ENCODE data around the gene TRPM6.
A peak's percentile ranks its signal among the peaks of the same experiment; 100 is the strongest.

The TRPM6 gene

GRCh38 chr9:74772121-74772520 lies 115.6 kb downstream of the TRPM6 start:
- no peak for DNase-seq (ENCODE audit: low read depth in 2 of 2)

- DNase-seq (ENCODE audit: low read depth in 2 of 2), result no peak
Measured at GRCh38 chr9:74771672-74772071, 116.0 kb downstream of the TRPM6 start.

DNA sequence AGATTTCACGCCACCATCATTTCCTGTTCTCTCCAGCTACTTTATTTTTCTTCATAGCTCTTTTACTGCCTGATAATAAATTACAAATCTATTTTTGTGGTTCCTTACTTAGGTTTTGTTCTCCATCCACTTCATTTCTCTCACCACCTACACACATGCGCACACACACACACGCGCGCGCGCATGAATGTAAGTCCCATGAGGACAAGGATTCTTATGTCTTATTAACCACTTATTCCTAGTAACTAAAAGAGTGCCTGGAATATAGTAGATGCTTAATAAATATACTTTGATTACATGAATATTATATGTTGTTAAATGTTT lies 116.5 kb downstream of the TRPM6 start:
- no peak for DNase-seq (ENCODE audit: low read depth in 2 of 2)

GRCh38 chr9:74770508-74771261 lies 117.0 kb downstream of the TRPM6 start:
- DNase-seq (ENCODE audit: low read depth in 2 of 2), result peak; percentile 19 to 28

DNA sequence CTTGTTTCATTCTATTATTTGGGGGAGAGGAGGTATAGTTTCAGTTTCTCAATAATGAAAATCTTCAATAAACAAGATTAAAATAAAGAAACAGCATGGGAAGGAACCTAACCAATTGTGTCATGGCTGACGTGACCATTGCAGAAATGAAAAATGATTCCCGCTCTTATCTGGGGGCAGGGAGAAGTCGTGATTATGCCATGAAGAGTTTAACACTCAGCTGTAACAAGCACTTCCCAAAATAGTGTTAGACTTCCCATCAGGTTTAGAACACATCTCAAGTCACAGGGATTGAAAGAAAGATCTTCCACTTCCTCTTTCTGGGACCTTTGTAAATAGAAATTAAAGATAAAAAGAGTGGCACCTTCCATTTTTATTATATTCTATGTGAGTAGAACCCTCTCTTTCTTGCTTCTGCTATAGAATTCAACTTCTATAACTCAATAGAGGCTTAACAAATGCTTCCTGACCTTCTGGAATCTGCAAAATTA lies 122.2 kb downstream of the TRPM6 start:
- DNase-seq (ENCODE audit: low read depth in 2 of 2), result no peak

- no peak for DNase-seq (ENCODE audit: low read depth in 2 of 2)
Measured at GRCh38 chr9:74762950-74763349, 124.8 kb downstream of the TRPM6 start.

DNA sequence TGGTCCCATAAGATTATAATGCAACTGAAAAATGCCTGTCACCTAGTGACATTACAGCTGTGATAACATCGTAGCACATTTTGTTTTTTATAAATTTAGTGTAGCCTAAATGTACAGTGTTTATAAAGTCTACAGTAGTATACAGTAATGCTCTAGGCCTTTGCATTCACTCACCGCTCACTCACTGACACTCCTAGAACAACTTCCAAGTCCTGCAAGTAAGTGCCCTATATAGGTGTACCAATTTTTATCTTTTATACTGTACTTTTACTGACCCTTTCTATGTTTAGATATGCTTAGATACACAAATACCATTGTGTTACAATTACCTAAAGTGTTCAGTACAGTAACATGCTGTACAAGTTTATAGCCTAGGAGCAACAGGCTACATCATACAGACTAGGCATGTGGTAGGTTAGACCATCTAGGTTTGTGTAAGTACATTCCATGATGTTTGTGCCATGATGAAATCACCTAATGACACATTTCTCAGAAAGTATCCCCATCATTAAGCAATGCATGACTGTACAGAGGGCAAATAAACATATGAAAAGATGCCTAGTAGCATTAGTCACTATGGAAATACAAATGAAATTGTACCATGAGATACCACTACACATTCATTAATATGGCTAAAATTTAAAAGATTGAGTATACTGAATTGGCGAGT lies 127.6 kb downstream of the TRPM6 start:
- no peak for DNase-seq (ENCODE audit: low read depth in 2 of 2)

DNA sequence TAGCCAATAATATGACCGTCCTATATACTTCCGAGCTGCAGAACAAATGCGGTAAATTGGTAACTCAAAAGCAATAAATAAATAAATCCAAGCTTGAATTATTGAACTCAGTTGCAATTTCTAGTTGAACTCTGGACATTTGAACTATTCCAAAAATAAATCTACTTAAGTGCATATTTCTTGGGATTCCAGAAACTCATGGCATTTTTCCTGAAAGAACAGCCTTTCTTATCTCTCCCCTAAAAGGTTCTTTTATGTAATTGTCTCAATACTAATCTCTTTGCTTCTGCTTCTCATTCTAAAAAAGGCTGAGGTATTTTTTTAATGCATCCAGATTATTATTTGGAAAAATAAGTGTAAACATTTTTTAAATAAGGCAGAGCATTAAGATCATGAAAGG lies 131.7 kb downstream of the TRPM6 start:
- no peak for DNase-seq (ENCODE audit: low read depth in 2 of 2)

GRCh38 chr9:74755355-74755754 lies 132.4 kb downstream of the TRPM6 start:
- DNase-seq (ENCODE audit: low read depth in 2 of 2), result no peak

GRCh38 chr9:74753650-74754049 lies 134.1 kb downstream of the TRPM6 start:
- DNase-seq (ENCODE audit: low read depth in 2 of 2), result no peak

DNA sequence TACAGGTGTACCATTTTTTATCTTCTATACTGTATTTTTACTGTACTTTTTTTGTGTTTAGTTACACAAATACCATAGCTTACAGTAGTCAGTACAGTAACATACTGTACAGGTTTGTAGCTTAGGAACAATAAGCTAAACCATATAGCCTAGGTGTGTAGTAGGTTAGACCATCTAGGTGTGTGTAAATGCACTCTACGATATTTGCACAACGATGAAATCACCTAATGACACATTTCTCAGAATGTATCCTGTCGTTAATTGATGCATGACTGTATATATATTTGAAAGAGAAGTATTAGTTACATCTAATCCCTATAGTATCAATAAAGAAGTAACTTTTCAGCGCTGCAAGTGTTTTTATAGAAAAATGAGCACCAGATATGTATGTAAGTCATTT lies 138.8 kb downstream of the TRPM6 start:
- DNase-seq (ENCODE audit: low read depth in 2 of 2), result no peak

DNA sequence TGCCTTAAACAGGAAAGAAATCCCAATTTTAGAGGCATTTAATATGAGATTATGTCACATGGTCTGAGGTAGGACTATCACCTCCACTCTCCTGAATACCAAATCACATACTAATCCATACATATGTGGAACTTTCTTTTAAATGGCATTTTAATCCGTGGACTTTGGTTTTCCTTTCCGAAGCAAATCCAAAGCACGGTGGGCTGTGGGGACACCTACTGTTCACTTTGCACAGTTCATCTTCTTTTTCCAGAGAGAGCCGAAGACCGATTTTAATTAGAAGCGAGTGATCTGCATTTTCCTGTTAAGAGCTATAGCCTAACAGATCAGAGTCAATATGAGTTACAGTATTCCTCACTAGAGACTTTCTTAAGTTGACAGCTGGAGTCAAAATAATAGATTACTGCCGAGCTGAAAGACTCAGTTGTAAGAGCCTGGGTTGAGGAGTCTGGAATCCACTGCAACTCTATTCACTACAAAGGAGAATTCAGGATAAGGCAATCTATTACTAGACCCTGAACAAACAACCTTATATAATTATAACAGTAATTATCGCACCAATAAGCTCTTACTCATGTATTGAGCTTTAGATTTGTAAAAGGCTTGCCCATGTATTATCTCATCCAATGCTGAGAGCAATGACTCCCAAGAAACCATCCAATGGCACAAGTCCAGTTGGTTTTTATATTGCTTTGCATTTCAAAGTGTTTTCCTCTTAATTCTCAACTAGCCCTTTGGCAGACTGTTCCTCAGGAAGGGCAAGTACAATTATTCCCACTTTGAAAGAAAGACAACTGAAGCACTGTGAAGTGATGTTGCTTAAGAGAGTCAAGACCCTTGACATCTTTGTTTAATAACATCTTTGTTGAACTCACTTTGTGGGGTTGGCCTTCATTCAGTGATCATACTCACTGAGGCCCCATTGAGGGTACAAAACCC lies 144.7 kb downstream of the TRPM6 start:
- DNase-seq (ENCODE audit: low read depth in 2 of 2), result no peak

DNA sequence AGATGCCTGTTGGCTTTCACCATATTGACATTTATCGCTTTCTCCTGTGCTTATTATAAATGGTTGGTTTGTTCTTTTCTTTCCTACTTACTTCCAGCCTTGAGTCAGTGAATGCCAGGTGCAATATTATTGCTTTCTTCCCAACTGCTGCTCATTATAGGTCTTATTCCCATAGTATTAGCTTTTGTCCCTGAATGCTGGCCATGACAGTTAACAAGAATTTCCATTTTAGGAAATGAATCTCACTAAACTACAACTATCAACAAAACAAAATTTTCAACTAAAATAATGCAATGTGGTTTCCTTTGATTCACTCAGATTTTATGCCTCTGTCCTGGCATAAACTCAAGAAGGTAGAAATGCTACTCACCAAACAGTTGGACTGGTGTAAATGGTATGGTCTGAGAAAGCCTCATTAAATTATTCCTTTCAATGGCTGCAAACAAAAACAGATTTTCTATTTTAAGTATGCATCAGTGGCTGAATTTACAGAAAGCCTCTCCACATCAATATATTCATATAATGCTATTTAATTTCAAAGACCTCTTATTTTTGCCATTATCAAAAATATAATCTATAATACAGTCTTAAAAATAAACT lies 145.4 kb downstream of the TRPM6 start:
- no peak for DNase-seq (ENCODE audit: low read depth in 2 of 2)

DNA sequence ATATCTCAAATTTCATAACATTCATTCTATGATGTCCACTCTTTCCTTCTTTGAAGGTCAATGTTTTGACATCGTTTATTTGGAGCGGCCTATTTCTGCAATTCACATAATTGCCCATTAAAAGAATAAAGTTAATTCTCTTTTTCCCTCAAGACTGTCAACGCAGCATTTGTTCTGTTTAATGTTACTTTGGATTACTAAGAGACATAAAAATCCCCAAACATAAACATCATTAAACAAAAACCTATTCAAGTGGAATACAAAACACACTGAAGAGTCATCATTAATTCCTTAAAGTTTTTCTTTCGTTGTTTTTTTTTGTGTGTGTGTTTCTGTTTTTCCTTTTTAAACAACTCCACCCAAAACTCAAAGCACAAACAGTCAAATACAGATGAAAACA lies 151.1 kb downstream of the TRPM6 start:
- no peak for DNase-seq (ENCODE audit: low read depth in 2 of 2)

- DNase-seq (ENCODE audit: low read depth in 2 of 2), result no peak
Measured at GRCh38 chr9:74735761-74736160, 152.0 kb downstream of the TRPM6 start.

- no peak for DNase-seq (ENCODE audit: low read depth in 2 of 2)
Measured at GRCh38 chr9:74729136-74729695, 158.5 kb downstream of the TRPM6 start.

GRCh38 chr9:74728176-74728575 lies 159.5 kb downstream of the TRPM6 start:
- no peak for DNase-seq (ENCODE audit: low read depth in 2 of 2)

DNA sequence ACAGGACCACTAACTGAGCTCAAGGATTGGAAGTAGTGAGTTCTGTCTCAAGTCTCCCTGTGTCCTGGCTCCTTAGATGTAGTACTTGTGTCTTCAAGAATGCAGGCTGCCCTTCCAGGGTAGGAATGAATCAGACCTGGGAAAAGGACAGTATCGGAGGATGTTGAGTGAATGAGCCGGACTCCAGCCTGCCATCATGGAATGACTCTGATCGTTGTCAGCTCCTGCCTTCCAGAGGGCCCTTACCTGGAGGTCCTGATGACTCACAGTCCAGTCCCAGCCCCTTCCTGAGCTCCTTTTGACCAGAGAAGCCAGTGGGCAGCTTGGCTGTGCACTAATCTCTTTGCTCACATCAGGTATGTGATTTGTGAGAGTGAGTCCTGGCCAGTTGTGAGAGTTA lies 161.1 kb downstream of the TRPM6 start:
- no peak for DNase-seq (ENCODE audit: low read depth in 2 of 2)

- no peak for DNase-seq (ENCODE audit: low read depth in 2 of 2)
Measured at GRCh38 chr9:74724317-74724716, 163.4 kb downstream of the TRPM6 start.

DNA sequence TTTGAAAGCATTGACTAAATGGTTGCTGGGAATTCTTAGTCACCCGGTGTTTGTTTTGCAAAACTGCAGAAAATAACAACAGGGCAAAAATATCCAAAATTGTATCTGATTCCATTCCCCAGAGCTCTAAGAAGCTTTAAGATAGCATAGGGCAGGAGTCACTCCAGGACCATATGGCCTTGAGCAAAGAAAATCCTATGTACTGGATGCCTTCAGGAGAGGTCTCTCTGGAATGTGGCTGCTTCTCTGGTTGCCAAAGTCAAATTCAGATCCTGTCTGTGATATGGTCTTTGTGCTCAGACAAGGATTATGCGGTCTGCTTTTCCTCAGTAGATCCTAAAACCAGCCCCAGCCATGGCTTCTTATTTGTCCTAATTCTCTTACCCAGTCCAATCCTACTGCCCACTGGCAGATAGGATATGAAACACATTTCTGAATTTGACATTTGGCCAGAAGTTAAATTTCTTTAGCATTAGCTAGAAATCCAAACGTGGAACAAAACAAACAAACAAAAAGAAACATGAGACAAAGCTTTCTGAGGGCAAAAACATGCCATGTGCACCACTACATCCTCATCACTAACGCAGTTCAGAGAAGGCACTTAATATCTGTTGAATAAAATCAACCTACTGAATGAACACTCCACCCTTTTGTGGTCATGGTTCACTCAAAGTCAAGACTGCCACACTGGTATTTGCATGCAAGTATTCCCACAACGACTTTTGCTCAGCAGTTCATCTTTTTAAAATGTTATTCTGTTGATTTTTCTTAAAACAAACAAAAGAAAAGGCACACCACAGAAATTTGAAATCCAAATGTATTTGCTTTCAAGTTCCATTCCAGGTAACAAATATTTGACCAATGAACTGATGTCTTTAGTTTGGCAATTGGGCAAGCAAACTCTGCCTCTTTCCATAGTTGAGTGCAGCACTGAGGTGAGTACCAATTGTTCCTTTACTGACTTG lies 165.7 kb downstream of the TRPM6 start:
- no peak for DNase-seq (ENCODE audit: low read depth in 2 of 2)

GRCh38 chr9:74719306-74719705 lies 168.4 kb downstream of the TRPM6 start:
- DNase-seq (ENCODE audit: low read depth in 2 of 2), result no peak
